ENCODE data around the gene ATAD2B.

ATAD2B gene

GRCh38 chr2:23703583-23704385 is 223.1 kb downstream of the ATAD2B start:
- DNase-seq (ENCODE audit: low read depth in 3 of 3): no peak

GRCh38 chr2:23703037-23703582 is 223.8 kb downstream of the ATAD2B start:
- DNase-seq (ENCODE audit: low read depth in 3 of 3): no peak

- no peak for DNase-seq (ENCODE audit: low read depth in 3 of 3)
Measured at GRCh38 chr2:23700627-23701026, 226.3 kb downstream of the ATAD2B start.

- no peak for DNase-seq (ENCODE audit: low read depth in 3 of 3)
Measured at GRCh38 chr2:23699580-23699925, 227.4 kb downstream of the ATAD2B start.

- DNase-seq (ENCODE audit: low read depth in 3 of 3): no peak
Measured at GRCh38 chr2:23698721-23699579, 228.0 kb downstream of the ATAD2B start.
